Endometrial microvascular endothelial cells (primary cell): ENCODE measurements around the gene SMG5. TPM values are rescaled to one million over a fixed set of nuclear protein-coding genes. Genes with fewer than 3 reads are reported as not detected.
"Not testable (repeated sequence)": the region's sequence is repeated elsewhere in the genome, so short reads cannot be mapped to it uniquely, and the experiment has no call there.

Source experiments
- in situ Hi-C: cut with HindIII; loops from 2 replicates; pipeline ENCODE4 v1.10.0; 2017; ENCODE audit warnings: low sequenced_read_pairs, low pct_unique_long_range_greater_than_20kb; ENCODE audit errors: inconsistent ontology term
- total RNA-seq: library from RNA; depleted of rRNA; stranded (reverse); fragments of >200 nt; gene quantifications from one replicate; pipeline ENCODE4 v1.2.3, GENCODE V29; 2015; ENCODE audit errors: inconsistent ontology term

The SMG5 gene
- 69.0 TPM for total RNA-seq

- in situ Hi-C loops, result no loop called here
Measured at GRCh38 chr1:156282479-156283222, at the start of gene SMG5. TSS of gene SMG5 (minus strand) at chr1:156282825. CDS start at chr1:156282680, 145 bp downstream.

- in situ Hi-C loops, result not testable (repeated sequence)
Measured at GRCh38 chr1:156323179-156323578, 40.6 kb upstream of the SMG5 start.

- in situ Hi-C loops, result no loop called here
Measured at GRCh38 chr1:156320560-156320959, 37.9 kb upstream of the SMG5 start.

GRCh38 chr1:156319664-156320063 lies 37.0 kb upstream of the SMG5 start:
- in situ Hi-C loops, result no loop called here

GRCh38 chr1:156316909-156317308 lies 34.3 kb upstream of the SMG5 start:
- in situ Hi-C loops, result no loop called here

GRCh38 chr1:156310962-156311361 lies 28.3 kb upstream of the SMG5 start:
- in situ Hi-C loops, result no loop called here

GRCh38 chr1:156308078-156308477 lies 25.5 kb upstream of the SMG5 start:
- in situ Hi-C loops, result no loop called here

GRCh38 chr1:156305215-156305614 lies 22.6 kb upstream of the SMG5 start:
- in situ Hi-C loops, result no loop called here

- in situ Hi-C loops, result no loop called here
Measured at GRCh38 chr1:156303241-156303640, 20.6 kb upstream of the SMG5 start.

GRCh38 chr1:156298852-156299357 lies 16.3 kb upstream of the SMG5 start, which contains the start of gene VHLL:
TSS of gene VHLL (minus strand) at chr1:156299307. CDS start at chr1:156299189, 118 bp downstream.
- in situ Hi-C loops, result no loop called here

- in situ Hi-C loops, result no loop called here
Measured at GRCh38 chr1:156295391-156295947, 12.8 kb upstream of the SMG5 start, which contains the start of gene GLMP. TSS of gene GLMP (minus strand) at chr1:156295679. CDS start at chr1:156295645, 34 bp downstream.

GRCh38 chr1:156293895-156294294 lies 11.3 kb upstream of the SMG5 start:
- in situ Hi-C loops, result no loop called here

GRCh38 chr1:156293098-156293434 lies 10.4 kb upstream of the SMG5 start:
- in situ Hi-C loops, result no loop called here

- in situ Hi-C loops, result no loop called here
Measured at GRCh38 chr1:156291226-156292061, 8.8 kb upstream of the SMG5 start.

- in situ Hi-C loops, result no loop called here
Measured at GRCh38 chr1:156289857-156290256, 7.2 kb upstream of the SMG5 start.

GRCh38 chr1:156286061-156286460 lies 3.4 kb upstream of the SMG5 start:
- in situ Hi-C loops, result no loop called here

- in situ Hi-C loops, result no loop called here
Measured at GRCh38 chr1:156285437-156285836, 2.8 kb upstream of the SMG5 start.

GRCh38 chr1:156284757-156285156 lies 2.1 kb upstream of the SMG5 start:
- in situ Hi-C loops, result no loop called here

GRCh38 chr1:156284112-156284511 lies 1.5 kb upstream of the SMG5 start, which contains the start of gene TMEM79:
TSS of gene TMEM79 (plus strand) at chr1:156284325. CDS start at chr1:156285227, 902 bp downstream.
- in situ Hi-C loops, result no loop called here
